ENCODE results near the gene SLC25A21.

Gene SLC25A21

DNA sequence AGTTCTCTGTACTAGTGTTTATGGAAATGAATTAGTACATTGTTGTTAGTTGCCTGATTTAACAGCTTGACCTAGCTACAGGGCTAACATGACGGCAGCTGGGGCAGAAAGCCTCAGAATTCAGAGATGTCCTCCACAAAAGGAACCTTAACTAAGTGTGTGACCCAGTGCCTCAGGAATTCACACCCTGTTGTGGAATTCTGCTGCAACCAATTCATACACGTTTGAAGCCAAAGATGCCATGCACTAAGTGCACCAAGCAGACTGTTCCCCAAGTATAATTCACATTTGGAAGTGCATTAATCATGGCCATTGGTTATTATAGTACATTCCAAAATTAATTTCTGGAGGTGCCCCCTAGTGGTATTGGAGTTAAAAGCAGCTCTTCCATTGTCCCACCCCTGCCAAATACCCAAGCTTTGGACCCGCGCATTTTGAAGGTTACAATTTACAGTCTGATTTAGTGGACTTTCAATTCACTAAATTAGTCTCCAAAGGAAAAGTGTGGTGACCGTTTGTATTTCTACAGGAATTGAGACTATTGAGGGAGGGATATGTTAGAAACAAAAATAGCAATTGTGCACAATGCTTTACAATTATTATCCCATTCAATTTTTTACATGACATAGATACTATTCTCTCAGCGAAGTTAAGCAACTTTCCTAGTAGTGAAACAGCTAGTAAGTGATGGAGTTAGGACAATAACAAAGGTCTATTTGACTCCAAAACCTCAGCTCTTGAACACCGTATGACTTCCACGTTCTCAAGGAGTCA, 424.8 kb downstream of the SLC25A21 start:
- Mint-ChIP-seq H3K27me3 (no peaks in the 10 kb centered on the region), H3K27ac (ENCODE audit: low read depth) (no peak overlapping the region), H3K4me1 (no peaks in the 10 kb centered on the region), H3K36me3 (ENCODE audit: insufficient read depth) (no peaks in the 10 kb centered on the region), H3K9me3 (peaks cover 13% of the 10 kb centered on the region), H3K4me3 (no peak overlapping the region)
- DNase-seq (ENCODE audit: low spot score in 2 of 2) (no peak), ATAC-seq (replicated peaks; ENCODE audit: extremely low read depth, poor library complexity, severe bottlenecking) (no peak)

DNA sequence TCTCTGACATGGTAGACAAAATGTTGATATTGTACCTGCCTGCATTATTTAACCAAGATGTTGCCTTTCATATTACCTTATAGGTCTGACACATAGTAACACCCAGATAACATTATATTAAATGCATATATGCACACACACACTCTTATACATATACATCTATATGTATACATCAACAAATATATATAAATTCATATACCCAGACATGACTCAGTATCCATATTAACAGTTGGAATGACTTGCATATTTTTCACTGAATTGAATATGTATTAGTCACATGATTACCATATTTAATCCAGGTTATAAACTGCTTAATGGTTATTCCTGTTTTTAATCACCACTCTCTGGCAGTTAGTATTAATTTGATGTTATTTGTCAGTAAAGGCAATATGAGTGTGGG, 425.5 kb downstream of the SLC25A21 start:
- H3K36me3 Mint-ChIP-seq (ENCODE audit: insufficient read depth) = no peaks in the 10 kb centered on the region
- ATAC-seq (replicated peaks; ENCODE audit: extremely low read depth, poor library complexity, severe bottlenecking) (no peak), DNase-seq (ENCODE audit: low spot score in 2 of 2) (no peak)
- no peaks in the 10 kb centered on the region for H3K27me3 Mint-ChIP-seq
- peaks cover 18% of the 10 kb centered on the region for H3K9me3 Mint-ChIP-seq
- H3K27ac Mint-ChIP-seq (ENCODE audit: low read depth) = no peak overlapping the region
- H3K4me3 Mint-ChIP-seq = no peak overlapping the region
- H3K4me1 Mint-ChIP-seq = no peaks in the 10 kb centered on the region

DNA sequence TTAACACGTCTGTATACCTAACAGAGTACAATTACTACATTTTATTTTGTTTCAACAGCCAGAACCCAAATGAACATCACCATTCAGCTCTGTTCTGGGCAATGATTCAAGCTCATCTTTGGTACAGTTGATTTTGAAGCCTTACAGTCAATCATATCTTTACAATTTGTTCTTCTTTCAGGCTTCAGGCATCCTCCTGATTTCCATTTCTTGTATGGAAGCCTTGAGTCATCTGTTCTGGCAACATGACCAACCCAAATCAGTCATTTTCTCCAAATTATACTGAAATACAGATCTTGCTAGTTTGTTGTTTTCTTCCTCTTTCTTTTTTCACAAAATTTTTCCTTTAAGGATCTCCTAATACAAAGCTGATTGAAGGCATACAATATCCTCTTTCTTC, 430.5 kb downstream of the SLC25A21 start:
- Mint-ChIP-seq H3K27ac (ENCODE audit: low read depth) (no peak overlapping the region), H3K36me3 (ENCODE audit: insufficient read depth) (no peaks in the 10 kb centered on the region), H3K4me3 (no peak overlapping the region), H3K9me3 (peaks cover 12% of the 10 kb centered on the region), H3K27me3 (no peaks in the 10 kb centered on the region), H3K4me1 (no peaks in the 10 kb centered on the region)
- ATAC-seq (replicated peaks; ENCODE audit: extremely low read depth, poor library complexity, severe bottlenecking) (no peak), DNase-seq (ENCODE audit: low spot score in 2 of 2) (no peak)

DNA sequence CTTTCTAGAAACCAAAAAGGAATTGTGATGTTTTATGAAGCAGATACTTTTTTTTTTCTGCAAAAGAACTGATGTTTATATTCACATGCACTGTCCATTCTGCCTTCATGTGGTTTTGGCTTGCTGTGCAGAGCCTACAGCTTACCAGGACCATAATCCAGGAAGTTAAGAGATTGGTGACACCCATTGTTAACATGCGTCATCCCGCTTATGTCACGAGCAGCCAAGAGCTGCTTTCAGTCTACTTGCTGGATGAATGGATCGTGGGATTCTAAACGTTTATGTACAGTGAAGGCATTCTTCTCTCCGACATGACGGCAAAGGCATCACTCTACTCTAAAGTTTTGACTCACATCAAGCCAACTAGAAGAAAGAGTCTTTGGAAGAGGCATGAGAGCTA, 434.1 kb downstream of the SLC25A21 start:
- no peak overlapping the region for H3K27ac Mint-ChIP-seq (ENCODE audit: low read depth)
- peaks cover 7% of the 10 kb centered on the region for H3K9me3 Mint-ChIP-seq
- ATAC-seq (replicated peaks; ENCODE audit: extremely low read depth, poor library complexity, severe bottlenecking) (no peak), DNase-seq (ENCODE audit: low spot score in 2 of 2) (no peak)
- no peak overlapping the region for H3K4me3 Mint-ChIP-seq
- no peaks in the 10 kb centered on the region for H3K27me3 Mint-ChIP-seq
- H3K4me1 Mint-ChIP-seq = no peaks in the 10 kb centered on the region
- H3K36me3 Mint-ChIP-seq (ENCODE audit: insufficient read depth) = no peaks in the 10 kb centered on the region

DNA sequence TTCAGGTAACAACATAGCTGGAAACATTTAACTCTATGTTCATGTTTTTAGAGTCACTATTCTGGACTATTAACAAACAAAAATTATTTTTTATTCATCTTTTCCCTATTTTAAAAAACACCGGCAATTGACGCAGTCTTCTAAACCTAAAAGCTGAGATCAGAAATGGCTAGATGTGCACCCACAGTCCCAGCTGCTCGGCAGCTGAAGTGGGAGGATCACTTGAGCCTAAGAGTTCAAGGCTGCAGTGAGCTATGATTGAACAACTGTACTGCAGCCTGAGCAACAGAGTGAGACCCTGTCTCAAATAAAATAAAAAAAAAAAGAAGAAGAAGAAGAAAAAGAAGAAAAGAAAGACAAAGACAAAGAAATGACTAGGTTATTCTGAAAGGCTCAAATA, 446.3 kb downstream of the SLC25A21 start:
- Mint-ChIP-seq H3K4me1 (no peaks in the 10 kb centered on the region), H3K9me3 (no peaks in the 10 kb centered on the region), H3K4me3 (no peak overlapping the region), H3K27ac (ENCODE audit: low read depth) (no peak overlapping the region), H3K36me3 (ENCODE audit: insufficient read depth) (no peaks in the 10 kb centered on the region), H3K27me3 (no peaks in the 10 kb centered on the region)
- DNase-seq (ENCODE audit: low spot score in 2 of 2) (no peak), ATAC-seq (replicated peaks; ENCODE audit: extremely low read depth, poor library complexity, severe bottlenecking) (no peak)

DNA sequence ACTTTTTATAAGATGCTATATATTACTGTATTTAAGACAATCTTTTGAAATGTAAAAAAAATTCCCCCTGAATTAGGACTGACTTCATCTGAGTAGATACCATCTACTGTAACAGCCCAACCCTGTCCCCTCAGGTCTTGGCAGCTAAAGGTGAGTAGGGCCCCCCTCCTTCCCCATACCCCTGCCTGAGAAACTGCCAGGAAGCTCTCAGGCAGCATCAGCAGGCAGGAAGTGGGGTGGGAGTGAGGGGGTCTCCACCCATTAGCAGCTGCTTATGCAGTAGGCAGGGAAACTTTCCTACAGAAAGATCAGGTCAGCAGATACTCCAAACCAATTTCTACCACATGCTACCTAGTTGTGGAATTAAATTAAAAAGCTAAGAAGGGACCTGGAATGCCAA, 448.2 kb downstream of the SLC25A21 start:
- H3K36me3 Mint-ChIP-seq (ENCODE audit: insufficient read depth) = no peaks in the 10 kb centered on the region
- no peaks in the 10 kb centered on the region for H3K4me1 Mint-ChIP-seq
- ATAC-seq (replicated peaks; ENCODE audit: extremely low read depth, poor library complexity, severe bottlenecking) = no peak
- DNase-seq (ENCODE audit: low spot score in 2 of 2) = no peak
- no peak overlapping the region for H3K27ac Mint-ChIP-seq (ENCODE audit: low read depth)
- no peak overlapping the region for H3K4me3 Mint-ChIP-seq
- no peaks in the 10 kb centered on the region for H3K27me3 Mint-ChIP-seq
- H3K9me3 Mint-ChIP-seq = no peaks in the 10 kb centered on the region

DNA sequence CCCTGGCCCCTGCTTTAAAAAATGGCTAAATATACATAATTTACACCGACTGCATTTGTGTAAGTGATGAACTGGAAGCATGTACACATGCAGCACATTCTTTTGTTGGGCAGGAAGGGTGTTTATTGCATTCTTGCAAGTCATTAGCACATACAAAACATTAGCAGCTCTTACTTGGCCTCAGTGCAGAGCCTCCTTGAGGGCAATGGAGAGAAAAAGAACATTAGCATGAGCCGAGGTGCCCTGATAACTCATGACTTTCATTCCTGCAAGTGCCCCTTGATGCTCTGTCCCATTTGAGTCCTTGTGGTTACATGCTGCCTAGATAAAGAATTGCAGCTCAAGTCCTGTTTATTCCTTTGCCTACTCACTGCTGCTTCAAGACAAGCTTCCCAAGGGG, 448.9 kb downstream of the SLC25A21 start:
- H3K36me3 Mint-ChIP-seq (ENCODE audit: insufficient read depth) = no peaks in the 10 kb centered on the region
- no peak overlapping the region for H3K27ac Mint-ChIP-seq (ENCODE audit: low read depth)
- no peak overlapping the region for H3K4me3 Mint-ChIP-seq
- DNase-seq (ENCODE audit: low spot score in 2 of 2) (no peak), ATAC-seq (replicated peaks; ENCODE audit: extremely low read depth, poor library complexity, severe bottlenecking) (no peak)
- H3K9me3 Mint-ChIP-seq = no peaks in the 10 kb centered on the region
- H3K27me3 Mint-ChIP-seq = no peaks in the 10 kb centered on the region
- no peaks in the 10 kb centered on the region for H3K4me1 Mint-ChIP-seq

DNA sequence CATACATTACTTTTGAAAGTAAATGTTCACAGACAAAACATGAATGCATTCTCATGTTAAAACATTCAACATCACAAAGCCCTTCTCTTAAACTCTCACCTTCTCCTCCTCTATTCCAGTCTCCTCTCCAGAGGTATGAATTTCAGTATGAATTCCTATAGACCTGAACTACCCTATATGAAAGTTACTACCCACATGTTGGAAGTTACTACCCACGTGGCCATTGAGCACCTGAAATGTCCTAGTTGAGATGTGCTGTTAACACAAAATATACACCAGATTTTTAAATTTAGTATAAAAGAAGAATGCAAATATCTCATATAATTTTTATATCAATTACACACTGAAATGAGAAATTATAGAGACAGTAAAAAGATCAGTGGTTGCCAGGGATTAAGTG, 450.5 kb downstream of the SLC25A21 start:
- Mint-ChIP-seq H3K9me3 (no peaks in the 10 kb centered on the region), H3K4me1 (no peaks in the 10 kb centered on the region), H3K27me3 (no peaks in the 10 kb centered on the region), H3K27ac (ENCODE audit: low read depth) (no peak overlapping the region), H3K4me3 (no peak overlapping the region), H3K36me3 (ENCODE audit: insufficient read depth) (no peaks in the 10 kb centered on the region)
- DNase-seq (ENCODE audit: low spot score in 2 of 2) (no peak), ATAC-seq (replicated peaks; ENCODE audit: extremely low read depth, poor library complexity, severe bottlenecking) (no peak)

DNA sequence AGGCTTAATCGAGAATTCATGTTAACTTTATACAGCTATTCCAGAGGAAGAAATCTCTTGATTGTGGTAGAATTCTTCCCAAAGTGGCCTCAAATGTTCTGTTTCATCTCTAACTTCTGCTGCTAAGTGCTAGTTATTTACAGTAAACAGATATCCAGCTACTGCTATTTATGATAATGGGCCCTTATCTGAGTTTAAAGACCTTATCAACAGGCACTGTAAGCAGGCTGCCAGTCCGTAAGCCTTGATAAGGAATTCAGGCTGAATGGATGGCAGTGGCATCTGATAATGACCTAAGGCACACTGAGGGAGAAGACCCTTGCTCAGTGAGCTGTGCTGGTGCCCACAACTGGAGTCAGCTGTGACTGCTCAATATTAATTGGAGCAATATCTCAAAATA, 451.7 kb downstream of the SLC25A21 start:
- no peak for DNase-seq (ENCODE audit: low spot score in 2 of 2)
- Mint-ChIP-seq H3K4me3 (no peak overlapping the region), H3K27ac (ENCODE audit: low read depth) (no peak overlapping the region), H3K36me3 (ENCODE audit: insufficient read depth) (no peaks in the 10 kb centered on the region), H3K4me1 (no peaks in the 10 kb centered on the region), H3K27me3 (no peaks in the 10 kb centered on the region), H3K9me3 (no peaks in the 10 kb centered on the region)
- no peak for ATAC-seq (replicated peaks; ENCODE audit: extremely low read depth, poor library complexity, severe bottlenecking)

DNA sequence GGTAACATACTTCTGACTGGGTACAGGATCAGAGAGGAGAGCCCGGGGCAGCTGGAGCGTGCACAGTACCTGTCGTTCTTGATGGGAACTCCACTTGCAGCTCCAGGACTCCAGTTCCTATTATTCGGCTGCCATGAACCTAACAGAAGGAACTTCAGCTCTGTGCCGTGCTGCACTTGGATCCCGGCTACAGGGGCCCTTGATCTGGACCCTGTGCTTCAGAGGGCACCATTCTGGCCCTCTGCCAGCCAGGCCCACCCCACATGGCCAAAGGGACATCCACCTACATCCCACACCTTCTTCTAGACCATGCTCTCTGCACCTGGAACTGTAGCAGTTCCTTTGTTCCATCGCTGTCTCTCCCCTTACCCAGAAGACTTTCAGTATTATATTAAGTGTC, 452.6 kb downstream of the SLC25A21 start:
- no peak overlapping the region for H3K27ac Mint-ChIP-seq (ENCODE audit: low read depth)
- ATAC-seq (replicated peaks; ENCODE audit: extremely low read depth, poor library complexity, severe bottlenecking) (no peak), DNase-seq (ENCODE audit: low spot score in 2 of 2) (no peak)
- no peaks in the 10 kb centered on the region for H3K9me3 Mint-ChIP-seq
- H3K27me3 Mint-ChIP-seq = no peaks in the 10 kb centered on the region
- H3K4me1 Mint-ChIP-seq = no peaks in the 10 kb centered on the region
- H3K36me3 Mint-ChIP-seq (ENCODE audit: insufficient read depth) = no peaks in the 10 kb centered on the region
- H3K4me3 Mint-ChIP-seq = no peak overlapping the region

DNA sequence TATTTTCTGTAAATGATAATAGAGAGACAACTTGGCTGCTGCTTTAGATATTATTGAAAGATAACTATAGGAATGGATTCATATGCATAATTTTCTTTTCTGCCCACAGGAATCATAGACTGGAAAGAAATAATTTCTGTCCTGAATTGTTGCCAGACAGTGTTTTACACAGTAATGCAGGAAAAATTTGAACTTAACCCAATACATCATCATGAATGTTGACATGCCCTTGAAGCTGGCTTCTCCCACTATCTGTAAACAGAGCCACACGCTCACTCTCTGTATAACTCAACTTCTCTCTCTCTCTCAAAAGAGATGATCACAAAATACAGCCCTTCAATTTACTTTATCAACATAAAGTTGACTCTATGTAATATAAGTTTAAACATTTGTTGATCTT, 454.2 kb downstream of the SLC25A21 start:
- no peak for DNase-seq (ENCODE audit: low spot score in 2 of 2)

DNA sequence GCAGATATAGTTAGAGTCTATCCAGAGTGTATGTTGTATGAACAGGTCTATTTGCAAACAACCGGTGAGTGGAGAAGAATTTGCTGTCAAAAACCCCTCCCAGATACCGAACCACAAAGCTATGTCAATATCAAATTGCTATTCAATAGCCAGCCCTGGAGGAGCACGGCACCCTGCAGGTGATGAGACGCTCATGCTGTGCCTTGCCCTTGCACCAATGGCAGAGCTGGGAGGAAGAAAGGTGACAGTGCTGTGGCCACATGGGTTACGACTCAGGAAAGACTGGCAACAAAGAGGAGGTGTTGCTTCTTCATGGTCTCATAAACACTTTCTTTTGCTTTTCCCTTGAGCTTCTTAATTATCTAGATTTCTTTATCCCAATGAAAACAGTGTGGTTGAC, 455.0 kb downstream of the SLC25A21 start:
- Mint-ChIP-seq H3K27ac (ENCODE audit: low read depth) (no peak overlapping the region), H3K36me3 (ENCODE audit: insufficient read depth) (no peaks in the 10 kb centered on the region), H3K4me1 (no peaks in the 10 kb centered on the region), H3K9me3 (no peaks in the 10 kb centered on the region), H3K27me3 (no peaks in the 10 kb centered on the region), H3K4me3 (no peak overlapping the region)
- no peak for DNase-seq (ENCODE audit: low spot score in 2 of 2)
- no peak for ATAC-seq (replicated peaks; ENCODE audit: extremely low read depth, poor library complexity, severe bottlenecking)

More for the DNA sequence above, 454.2 kb downstream of the SLC25A21 start:
- Mint-ChIP-seq H3K4me3 (no peak overlapping the region), H3K27me3 (no peaks in the 10 kb centered on the region), H3K4me1 (no peaks in the 10 kb centered on the region), H3K9me3 (no peaks in the 10 kb centered on the region), H3K36me3 (ENCODE audit: insufficient read depth) (no peaks in the 10 kb centered on the region), H3K27ac (ENCODE audit: low read depth) (no peak overlapping the region)
- no peak for ATAC-seq (replicated peaks; ENCODE audit: extremely low read depth, poor library complexity, severe bottlenecking)

DNA sequence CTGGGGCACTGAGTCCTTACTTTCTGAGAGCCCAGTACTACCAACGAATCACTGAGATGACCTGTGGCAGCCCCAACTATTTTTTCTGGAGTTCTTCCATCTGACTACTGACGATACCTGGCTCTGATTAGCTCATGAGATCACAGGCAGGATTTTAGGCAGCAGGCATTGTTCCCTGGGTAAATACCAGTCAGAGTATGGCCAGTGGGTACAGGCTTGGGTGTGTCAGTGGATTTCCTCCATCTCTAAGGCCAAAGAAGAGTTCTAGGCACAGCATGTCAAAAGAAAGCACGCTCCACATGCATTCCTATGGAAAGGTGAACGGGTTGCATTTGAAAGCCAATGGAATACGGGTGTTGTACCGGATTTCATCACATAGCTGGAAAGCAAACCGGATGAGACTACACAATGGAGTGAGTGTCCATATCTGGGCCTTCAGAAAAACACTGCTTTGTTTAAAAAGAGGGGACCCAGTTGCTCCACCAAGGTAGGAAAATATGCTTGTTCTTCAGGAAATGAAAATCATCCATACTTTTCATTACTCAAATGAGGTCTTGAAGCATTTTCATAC, 455.7 kb downstream of the SLC25A21 start:
- H3K9me3 Mint-ChIP-seq = no peaks in the 10 kb centered on the region
- no peak for ATAC-seq (replicated peaks; ENCODE audit: extremely low read depth, poor library complexity, severe bottlenecking)
- H3K4me3 Mint-ChIP-seq = no peak overlapping the region
- no peaks in the 10 kb centered on the region for H3K4me1 Mint-ChIP-seq
- H3K27me3 Mint-ChIP-seq = no peaks in the 10 kb centered on the region
- no peaks in the 10 kb centered on the region for H3K36me3 Mint-ChIP-seq (ENCODE audit: insufficient read depth)
- no peak for DNase-seq (ENCODE audit: low spot score in 2 of 2)
- no peak overlapping the region for H3K27ac Mint-ChIP-seq (ENCODE audit: low read depth)

Data from central memory CD8-positive, alpha-beta T cell (primary cell).